Measurements from ENCODE around the gene RAP1A. TPM values are rescaled to one million over a fixed set of nuclear protein-coding genes. Genes with fewer than 3 reads are reported as not detected.
"Not testable (repeated sequence)": the region's sequence is repeated elsewhere in the genome, so short reads cannot be mapped to it uniquely, and the experiment has no call there.

Gene RAP1A
- polyA plus RNA-seq, 1 of the 3 experiments (the other 2 are of a cell fraction) = 17.7 TPM

DNA sequence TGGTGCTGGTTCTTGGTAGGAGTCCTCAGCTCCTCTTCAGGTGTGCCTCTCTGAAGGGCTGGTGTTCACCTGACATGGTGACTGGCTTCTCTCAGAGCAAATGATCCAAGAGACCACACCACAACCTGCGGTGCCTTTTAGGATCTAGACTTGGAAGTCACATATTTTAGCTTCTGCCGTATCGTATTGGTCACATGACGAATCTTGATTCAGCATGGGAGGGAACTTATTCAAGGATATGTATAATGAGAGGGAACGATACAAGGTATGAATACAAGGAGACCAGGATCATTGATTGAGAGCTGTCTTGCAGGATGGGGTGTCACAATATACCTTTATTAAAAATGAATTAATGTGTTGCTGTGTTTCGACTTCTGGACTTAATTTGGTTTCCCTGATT is 58.0 kb downstream of the RAP1A start:
- Histone ChIP-seq H3K9ac (no peak overlapping the region), H3K9me3 (0 out of 2 replicates have a peak, but pooled peaks cover under 1% of the 10 kb centered on the region), H3K4me2 (no peak overlapping the region), H3F3A (replicated peaks; ENCODE audit: insufficient read depth) (no peaks in the 10 kb centered on the region), H3K4me3 (ENCODE audit: low read depth in 2 of 2, low read length in 1 of 2) (no peak overlapping the region), H3K9me2 (no peaks in the 10 kb centered on the region), H3K27me3 (ENCODE audit: insufficient read depth) (no peaks in the 10 kb centered on the region), H4K20me1 (ENCODE audit: insufficient read depth) (no peaks in the 10 kb centered on the region), H3K79me2 (ENCODE audit: insufficient read depth) (peaks cover 61% of the 10 kb centered on the region), H2AFZ (ENCODE audit: low read depth) (no peak overlapping the region), H3K36me3 (replicated peaks in 1 of 2; ENCODE audit: control insufficient read depth in 1 of 2, insufficient read depth in 2 of 2, low read length in 1 of 2) (peaks cover 2 to 4% of the 10 kb centered on the region in 2 experiments), H3K27ac (ENCODE audit: low read depth in 2 of 2, low read length in 1 of 2) (no peak overlapping the region), H3K4me1 (ENCODE audit: control insufficient read depth in 1 of 2, insufficient read depth in 2 of 2, low read depth in 1 of 2, low read length in 1 of 2) (no peaks in the 10 kb centered on the region)
- 94% methylated on average over 6 of the region's 6 CpGs for WGBS (ENCODE audit: low lambda C conversion rate)
- ChIA-PET POLR2A (no interaction called here), CTCF (interaction anchor here (0.5 to 1.1 kb wide), 4 partner anchors 9 to 170 kb away, joined by 3 to 4 read pairs (median 3); no protein-coding TSS in a partner anchor)
- no peak for DNase-seq
- TF ChIP-seq GATA2 (CRISPR knock-in tag; IDR thresholded peaks at IDR 0.05) (no peak), JUND (IDR thresholded peaks at IDR 0.05) (no peak), EP300 (IDR thresholded peaks at IDR 0.05; ENCODE audit: borderline replicate concordance in 1 of 2, low read depth in 1 of 2, low read length in 1 of 2) (no peak), IRF3 (IDR thresholded peaks at IDR 0.05; ENCODE audit: low read depth, low read length) (no peak), TEAD4 (IDR thresholded peaks at IDR 0.05; ENCODE audit: borderline replicate concordance, insufficient read depth) (no peak), POLR2AphosphoS5 (IDR thresholded peaks at IDR 0.05; ENCODE audit: low read depth, low read length) (no peak)

DNA sequence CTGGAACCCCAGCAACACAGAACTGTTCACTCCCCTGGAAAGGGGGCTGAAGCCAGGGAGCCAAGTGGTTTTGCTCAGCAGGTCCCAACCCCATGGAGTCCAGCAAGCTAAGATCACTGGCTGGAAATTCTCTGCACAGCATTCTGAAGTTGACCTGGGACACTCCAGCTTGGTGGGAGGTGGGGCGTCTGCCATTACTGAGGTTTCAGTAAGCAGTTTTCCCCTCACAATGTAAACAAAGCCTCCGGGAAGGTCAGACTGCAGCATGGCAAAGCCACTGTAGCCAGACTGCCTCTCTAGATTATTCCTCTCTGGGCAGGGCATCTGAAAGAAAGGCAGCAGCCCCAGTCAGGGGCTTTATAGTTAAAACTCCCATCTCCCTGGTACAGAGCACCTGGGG is 60.0 kb downstream of the RAP1A start:
- Histone ChIP-seq H3K4me3 (ENCODE audit: low read depth in 2 of 2, low read length in 1 of 2) (no peak overlapping the region), H4K20me1 (ENCODE audit: insufficient read depth) (no peaks in the 10 kb centered on the region), H3K9me3 (0 out of 2 replicates have a peak, but pooled peaks cover 3% of the 10 kb centered on the region), H3K36me3 (replicated peaks in 1 of 2; ENCODE audit: control insufficient read depth in 1 of 2, insufficient read depth in 2 of 2, low read length in 1 of 2) (peaks cover 2 to 4% of the 10 kb centered on the region in 2 experiments), H2AFZ (ENCODE audit: low read depth) (no peak overlapping the region), H3K27ac (ENCODE audit: low read depth in 2 of 2, low read length in 1 of 2) (no peak overlapping the region), H3K27me3 (ENCODE audit: insufficient read depth) (no peaks in the 10 kb centered on the region), H3K9me2 (no peaks in the 10 kb centered on the region), H3F3A (replicated peaks; ENCODE audit: insufficient read depth) (no peaks in the 10 kb centered on the region), H3K9ac (no peak overlapping the region), H3K4me2 (no peak overlapping the region), H3K79me2 (ENCODE audit: insufficient read depth) (peaks cover 42% of the 10 kb centered on the region), H3K4me1 (ENCODE audit: control insufficient read depth in 1 of 2, insufficient read depth in 2 of 2, low read depth in 1 of 2, low read length in 1 of 2) (no peaks in the 10 kb centered on the region)
- no peak for DNase-seq
- POLR2A ChIA-PET = no interaction called here
- no CpG with 5 or more reads among the region's 2 CpGs for WGBS (ENCODE audit: low lambda C conversion rate)
- CTCF ChIA-PET = interaction anchor here (0.7 to 0.8 kb wide), 2 partner anchors 90 to 171 kb away, joined by 3 to 4 read pairs; no protein-coding TSS in a partner anchor
- TF ChIP-seq EP300 (IDR thresholded peaks at IDR 0.05; ENCODE audit: borderline replicate concordance in 1 of 2, low read depth in 1 of 2, low read length in 1 of 2) (no peak), RFX5 (IDR thresholded peaks at IDR 0.05; ENCODE audit: low read length) (no peak), GABPA (IDR thresholded peaks at IDR 0.05; ENCODE audit: low read depth) (no peak), NRF1 (IDR thresholded peaks at IDR 0.05; ENCODE audit: low read depth, low read length) (no peak), MEF2A (IDR thresholded peaks at IDR 0.05; ENCODE audit: borderline replicate concordance, low read depth) (no peak), GATA2 (CRISPR knock-in tag; IDR thresholded peaks at IDR 0.05) (no peak), USF1 (IDR thresholded peaks at IDR 0.05; ENCODE audit: borderline replicate concordance, low read depth) (no peak), POLR2AphosphoS5 (IDR thresholded peaks at IDR 0.05; ENCODE audit: low read depth, low read length) (no peak), FOXJ3 (CRISPR knock-in tag; IDR thresholded peaks at IDR 0.05) (no peak), FOSL2 (IDR thresholded peaks at IDR 0.05; ENCODE audit: borderline replicate concordance, low read depth) (no peak)
- TF ChIP-seq, protein P1, sequence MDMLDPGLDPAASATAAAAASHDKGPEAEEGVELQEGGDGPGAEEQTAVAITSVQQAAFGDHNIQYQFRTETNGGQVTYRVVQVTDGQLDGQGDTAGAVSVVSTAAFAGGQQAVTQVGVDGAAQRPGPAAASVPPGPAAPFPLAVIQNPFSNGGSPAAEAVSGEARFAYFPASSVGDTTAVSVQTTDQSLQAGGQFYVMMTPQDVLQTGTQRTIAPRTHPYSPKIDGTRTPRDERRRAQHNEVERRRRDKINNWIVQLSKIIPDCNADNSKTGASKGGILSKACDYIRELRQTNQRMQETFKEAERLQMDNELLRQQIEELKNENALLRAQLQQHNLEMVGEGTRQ (IDR thresholded peaks at IDR 0.05; ENCODE audit: borderline replicate concordance, low read depth, low read length) = no peak

GRCh38 chr1:111680212-111680800 is 60.7 kb downstream of the RAP1A start:
- H3K9ac ChIP-seq; H3K4me3 ChIP-seq (ENCODE audit: low read depth in 2 of 2, low read length in 1 of 2); H2AFZ ChIP-seq (ENCODE audit: low read depth); CTCF ChIA-PET; H3K9me3 ChIP-seq; H3K4me1 ChIP-seq (ENCODE audit: control insufficient read depth in 1 of 2, insufficient read depth in 2 of 2, low read depth in 1 of 2, low read length in 1 of 2); H3K27ac ChIP-seq (ENCODE audit: low read depth in 2 of 2, low read length in 1 of 2); DNase-seq; H3K27me3 ChIP-seq (ENCODE audit: insufficient read depth); H3K36me3 ChIP-seq (replicated peaks in 1 of 2; ENCODE audit: control insufficient read depth in 1 of 2, insufficient read depth in 2 of 2, low read length in 1 of 2); H4K20me1 ChIP-seq (ENCODE audit: insufficient read depth); POLR2A ChIA-PET; H3K4me2 ChIP-seq; H3K9me2 ChIP-seq; H3F3A ChIP-seq (replicated peaks; ENCODE audit: insufficient read depth): not testable (repeated sequence)
- 94% methylated on average over 9 of the region's 9 CpGs for WGBS (ENCODE audit: low lambda C conversion rate)
- peaks cover 37% of the 10 kb centered on the region; the same call in 1 of the 2 replicates for H3K79me2 ChIP-seq (ENCODE audit: insufficient read depth)
